HG02943 (cell line): ENCODE data around the gene CYB5R3.
A peak's percentile ranks its signal among the peaks of the same experiment; 100 is the strongest.
"Not testable (repeated sequence)": the region's sequence is repeated elsewhere in the genome, so short reads cannot be mapped to it uniquely, and the experiment has no call there.

Experiments
- ATAC-seq: cut with Tn5 transposase; IDR thresholded peaks from one replicate; pipeline ENCODE4 v1.9.1; 2021; ENCODE audit warnings: mild to moderate bottlenecking, low read depth, moderate library complexity; ENCODE audit not compliant: unreplicated experiment

The CYB5R3 gene

DNA sequence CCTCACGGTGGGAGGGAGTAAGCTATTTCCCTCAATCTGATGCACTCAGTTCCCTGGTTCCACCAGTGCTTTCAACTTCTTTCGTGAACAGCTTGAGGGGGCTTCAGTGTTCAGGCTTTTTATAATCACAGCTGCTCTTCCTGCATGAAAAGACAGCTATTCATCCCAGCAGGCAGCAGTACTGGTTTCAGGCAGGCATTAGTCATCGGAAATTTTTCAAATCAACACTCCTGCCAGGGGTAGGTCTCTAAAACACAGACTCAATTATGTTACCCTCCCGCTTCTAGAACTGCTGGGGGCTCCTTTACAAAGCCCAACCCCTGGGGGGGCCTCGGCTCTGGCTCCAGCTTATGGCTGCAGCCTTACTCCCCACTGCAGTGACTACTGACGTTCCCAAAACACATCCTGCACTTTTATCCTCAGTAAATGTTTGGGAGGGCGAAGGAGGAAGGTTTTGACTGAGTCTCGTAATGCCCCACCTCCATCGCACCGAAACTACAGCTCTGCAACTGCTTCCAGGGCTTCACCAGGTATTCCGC is 40.3 kb downstream of the CYB5R3 start:
- no peak for ATAC-seq

GRCh38 chr22:42608136-42608822 is 40.9 kb downstream of the CYB5R3 start:
- ATAC-seq = no peak

DNA sequence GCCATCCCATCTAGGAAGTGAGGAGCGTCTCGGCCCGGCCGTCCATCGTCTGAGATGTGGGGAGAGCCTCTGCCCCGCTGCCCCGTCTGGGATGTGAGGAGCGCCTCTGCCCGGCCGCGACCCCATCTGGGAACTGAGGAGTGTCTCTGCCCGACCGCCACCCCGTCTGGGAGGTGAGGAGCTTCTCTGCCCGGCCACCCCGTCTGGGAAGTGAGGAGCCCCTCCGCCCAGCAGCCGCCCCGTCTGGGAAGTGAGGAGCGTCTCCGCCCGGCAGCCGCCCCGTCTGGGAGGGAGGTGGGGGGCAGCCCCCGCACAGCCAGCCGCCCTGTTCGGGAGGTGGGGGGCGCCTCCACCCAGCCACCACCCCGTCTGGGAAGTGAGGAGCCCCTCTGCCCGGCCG is 41.6 kb downstream of the CYB5R3 start:
- not testable (repeated sequence) for ATAC-seq

DNA sequence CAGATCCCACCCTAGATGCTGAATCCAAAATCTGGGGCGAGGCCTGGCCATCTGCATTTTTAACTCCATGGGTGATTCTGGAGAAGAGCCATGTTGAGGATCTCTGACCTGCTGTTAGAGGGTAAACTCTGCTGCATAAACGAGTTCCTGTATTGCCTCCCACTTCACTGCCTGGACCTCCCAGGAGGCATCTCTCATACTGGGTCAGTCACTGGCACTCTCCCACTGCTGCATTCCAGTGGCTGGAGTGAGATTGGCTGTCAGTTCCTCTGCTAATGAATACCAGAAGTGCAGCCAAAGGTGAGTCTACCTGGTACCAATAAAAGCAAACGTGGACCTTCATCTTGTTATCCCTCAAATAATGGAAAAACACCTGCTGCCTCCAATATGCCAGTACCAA is 44.8 kb downstream of the CYB5R3 start:
- ATAC-seq = no peak

DNA sequence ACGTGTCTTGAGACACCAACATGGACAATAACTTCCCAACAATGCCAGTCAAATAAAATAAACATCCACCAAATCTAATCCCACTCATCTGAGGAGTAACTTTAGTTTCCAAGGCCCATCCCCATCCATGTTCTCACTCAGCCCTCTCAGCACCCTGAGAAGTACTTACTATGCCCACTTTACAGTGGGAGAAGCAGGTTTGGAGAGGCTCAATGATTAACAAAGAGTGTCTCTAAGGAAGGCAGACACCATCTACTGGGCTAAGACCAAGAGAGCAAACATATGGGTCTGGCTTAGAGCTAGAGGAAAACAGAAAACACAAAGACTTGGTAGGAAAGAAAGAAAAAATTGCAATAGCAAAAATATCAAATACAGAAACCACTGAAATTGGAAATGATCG is 45.8 kb downstream of the CYB5R3 start:
- ATAC-seq = no peak

DNA sequence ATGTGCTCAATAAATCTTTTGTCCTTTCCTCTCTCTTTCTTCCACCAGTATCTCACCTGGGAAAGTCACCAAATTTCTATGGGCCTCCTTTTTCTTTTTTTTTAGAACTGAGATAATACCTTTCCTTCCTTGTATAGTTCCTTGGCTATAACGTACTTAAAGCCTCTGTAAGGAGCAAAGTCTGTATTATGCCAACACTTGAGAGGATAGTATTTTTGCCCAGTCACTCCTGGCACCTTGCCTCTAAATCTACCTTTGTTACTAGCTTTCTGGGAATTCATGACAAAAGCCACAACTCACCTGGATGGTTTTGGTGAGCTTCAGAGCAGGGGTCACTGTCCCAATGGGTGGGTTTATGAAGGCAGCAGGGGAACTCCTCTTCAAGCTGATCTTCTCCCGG is 46.7 kb downstream of the CYB5R3 start:
- ATAC-seq = no peak

DNA sequence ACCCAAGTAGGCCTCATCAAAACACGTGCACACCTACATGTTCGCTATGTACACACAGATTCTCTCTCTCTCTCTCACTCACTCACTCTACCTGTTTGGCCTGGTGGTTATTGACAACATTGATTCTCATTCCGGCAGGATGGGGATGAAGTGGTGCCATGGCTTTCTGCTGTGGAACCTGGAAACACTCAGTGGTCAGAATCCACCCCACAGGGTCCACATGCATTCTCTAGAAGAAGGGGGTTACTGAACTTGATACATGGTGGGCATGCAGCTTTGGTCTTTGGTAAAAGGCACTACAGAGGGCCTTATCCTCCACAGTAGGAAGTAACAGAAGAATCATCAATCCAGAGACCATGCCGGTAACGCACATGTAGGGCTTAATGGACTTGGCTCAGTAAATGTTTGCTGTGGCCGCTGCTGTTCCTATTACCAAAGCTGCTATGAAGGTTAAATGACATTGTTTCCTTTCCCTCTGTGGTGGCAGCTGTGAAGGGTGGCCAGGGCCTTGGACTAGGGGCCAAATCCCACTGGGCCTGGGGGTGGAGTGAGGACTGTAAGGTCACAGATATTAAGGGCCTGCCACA is 47.2 kb downstream of the CYB5R3 start:
- no peak for ATAC-seq

GRCh38 chr22:42596863-42597530 is 52.2 kb downstream of the CYB5R3 start:
- ATAC-seq = no peak

DNA sequence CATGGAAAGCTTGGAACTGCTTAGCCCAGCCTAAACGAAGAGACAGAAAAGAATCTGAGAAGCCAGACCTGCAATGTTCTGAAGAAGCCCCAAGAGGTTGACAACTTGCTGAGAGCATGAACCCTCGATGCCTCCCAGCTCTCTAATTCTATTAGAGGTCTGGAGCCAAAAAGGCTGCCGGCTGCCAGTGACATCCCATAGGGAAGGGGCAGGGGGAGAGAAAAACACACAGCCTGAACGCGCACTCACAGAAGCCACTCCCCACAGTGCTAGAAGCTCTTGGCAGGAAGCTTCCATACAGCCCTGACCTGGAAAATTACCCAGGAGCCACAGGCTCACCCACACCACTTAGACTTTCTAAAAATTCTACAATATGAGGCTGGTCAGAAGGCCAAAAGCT is 52.9 kb downstream of the CYB5R3 start:
- no peak for ATAC-seq

- ATAC-seq = no peak
These were observed 53.8 kb downstream of the CYB5R3 start for GRCh38 chr22:42595434-42595833.

- ATAC-seq = no peak
These were observed 57.2 kb downstream of the CYB5R3 start for GRCh38 chr22:42591987-42592386.

- ATAC-seq = no peak
These were observed 61.5 kb downstream of the CYB5R3 start for GRCh38 chr22:42587588-42588175.

DNA sequence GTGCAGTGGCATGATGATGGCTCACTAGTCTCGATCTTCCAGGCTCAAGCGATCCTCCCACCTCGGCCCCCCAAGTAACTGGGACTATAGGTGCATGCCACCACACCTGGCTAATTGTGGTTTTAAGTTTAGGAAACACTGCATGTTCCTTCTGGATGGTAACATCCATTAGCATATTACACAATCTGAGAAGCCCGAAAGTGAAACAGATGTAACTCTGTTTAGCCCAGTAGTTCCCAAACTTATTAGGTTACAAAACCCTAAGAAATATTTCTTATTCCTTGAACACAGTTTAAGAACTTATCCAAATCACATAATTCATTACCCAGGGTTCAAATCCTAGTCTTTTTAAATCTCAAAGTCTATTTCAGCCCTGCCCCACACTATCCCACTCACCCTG is 62.8 kb downstream of the CYB5R3 start:
- ATAC-seq = no peak

GRCh38 chr22:42585096-42585495 is 64.1 kb downstream of the CYB5R3 start:
- ATAC-seq = no peak

DNA sequence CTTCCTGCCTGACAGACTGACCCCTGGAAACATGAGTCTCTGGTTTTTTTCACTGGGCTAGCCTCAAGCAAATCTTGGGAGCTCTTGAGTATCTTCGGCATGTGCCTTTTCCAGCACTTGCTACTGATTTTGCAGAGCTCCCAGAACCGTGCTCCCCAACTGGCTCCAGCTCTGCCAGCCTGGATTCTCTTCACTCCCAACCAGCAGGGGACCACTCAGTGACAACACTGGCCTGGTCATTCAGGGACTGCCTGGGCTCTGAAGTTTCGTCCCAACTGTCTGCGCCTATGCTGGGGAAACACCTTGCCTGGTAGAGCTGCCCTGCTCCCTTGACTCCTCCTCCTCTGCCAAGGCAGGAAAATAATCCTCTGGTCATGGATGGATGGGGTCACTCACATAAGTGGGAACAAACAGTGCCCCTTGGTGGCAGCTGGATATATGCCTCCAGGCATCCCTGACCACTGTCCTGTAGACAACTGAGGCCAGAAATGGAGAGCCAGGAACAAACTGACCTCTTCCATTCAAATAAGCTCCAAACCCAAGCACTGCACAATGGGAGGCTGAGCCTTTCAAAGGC is 64.7 kb downstream of the CYB5R3 start:
- ATAC-seq = no peak

DNA sequence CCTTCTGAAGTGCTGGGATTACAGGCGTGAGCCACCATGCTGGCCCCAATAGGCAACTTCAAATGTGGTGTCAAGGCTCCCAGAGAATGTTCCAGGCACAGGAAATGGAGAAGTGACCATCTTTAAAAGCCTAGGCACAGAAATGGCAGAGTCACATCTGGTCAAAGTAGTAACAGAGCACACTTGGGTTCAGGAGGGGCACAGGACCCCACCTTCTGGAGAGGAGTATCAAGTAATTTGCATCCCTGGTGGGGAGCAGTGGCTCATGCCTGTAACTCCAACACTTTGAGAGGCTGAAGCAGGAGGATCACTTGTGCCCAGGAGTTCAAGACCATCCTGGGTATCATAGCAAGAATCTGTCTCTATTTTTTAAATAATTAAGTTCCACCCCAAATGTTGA is 66.2 kb downstream of the CYB5R3 start:
- no peak for ATAC-seq

DNA sequence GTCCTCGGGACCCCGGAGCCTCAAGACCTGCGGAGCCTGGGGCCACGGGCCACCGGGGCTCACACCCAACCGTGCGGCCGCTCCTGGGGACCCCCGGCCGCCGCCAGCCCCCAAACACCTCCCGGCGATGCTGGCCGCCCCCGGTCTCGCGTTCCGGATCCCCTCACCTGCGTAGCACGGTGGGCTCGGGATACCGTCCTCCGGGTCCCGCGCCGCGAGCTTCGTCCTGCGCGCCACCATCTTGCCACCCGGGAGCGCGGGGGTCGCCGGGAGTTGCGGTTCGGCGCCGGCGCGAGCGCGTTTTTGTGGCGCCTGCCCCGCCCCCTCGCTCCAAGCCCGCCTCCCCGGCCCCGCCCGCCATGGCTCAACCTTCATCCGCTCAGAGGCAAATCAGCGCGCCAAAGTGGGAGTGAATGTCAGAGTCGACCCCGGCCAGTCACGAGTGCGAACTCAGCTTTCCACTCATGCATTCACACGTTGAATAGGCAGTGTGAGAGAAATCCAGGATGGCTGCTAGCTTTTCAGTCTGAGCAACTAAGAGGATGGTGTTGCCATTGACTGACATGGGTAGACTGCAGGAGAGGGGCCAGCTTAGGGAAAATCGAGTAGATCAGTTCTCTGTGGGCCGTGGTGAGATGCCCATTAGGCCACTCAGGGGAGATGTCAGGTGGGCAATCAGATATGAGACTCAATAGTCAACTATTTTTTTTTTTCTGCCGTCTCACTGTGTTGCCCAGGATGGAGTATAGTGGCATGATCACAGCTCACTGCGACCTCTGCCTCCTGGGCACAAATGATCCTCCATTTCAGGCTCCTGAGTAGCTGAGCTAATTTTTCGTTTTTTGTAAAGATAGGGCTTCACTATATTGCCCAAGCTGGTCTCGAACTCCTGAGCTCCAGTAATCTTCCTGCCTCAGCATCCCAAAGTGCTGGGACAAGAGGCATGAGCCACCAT is 67.2 kb downstream of the CYB5R3 start:
- peak; percentile 56 for ATAC-seq

DNA sequence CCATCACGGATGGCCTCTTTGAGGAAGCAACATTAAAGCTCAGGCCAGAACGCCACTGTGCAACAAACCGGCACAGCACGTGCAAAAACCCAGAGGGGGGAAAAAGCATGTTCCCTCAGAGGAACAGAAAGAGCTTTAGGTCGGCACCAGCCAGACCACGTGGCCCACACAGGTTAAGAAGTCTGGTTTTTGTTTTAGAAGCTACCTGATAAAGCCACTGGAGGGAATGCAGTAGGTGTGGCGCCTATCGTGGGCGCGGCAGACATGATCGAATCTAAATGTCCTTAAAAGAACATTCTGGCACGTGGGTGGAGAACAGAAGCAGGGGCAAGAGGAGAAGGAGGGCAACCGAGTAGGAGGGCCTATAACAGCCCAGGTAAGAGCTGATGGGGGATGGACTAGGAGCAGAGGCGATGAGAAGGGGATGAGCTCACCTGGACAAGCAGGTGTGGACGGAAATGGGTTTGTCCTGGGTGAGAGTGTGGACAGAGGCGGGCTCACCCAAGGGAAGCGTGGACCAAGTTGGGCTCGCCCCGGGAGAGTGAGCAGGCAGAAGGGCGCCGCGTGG is 67.9 kb downstream of the CYB5R3 start:
- ATAC-seq = not testable (repeated sequence)

DNA sequence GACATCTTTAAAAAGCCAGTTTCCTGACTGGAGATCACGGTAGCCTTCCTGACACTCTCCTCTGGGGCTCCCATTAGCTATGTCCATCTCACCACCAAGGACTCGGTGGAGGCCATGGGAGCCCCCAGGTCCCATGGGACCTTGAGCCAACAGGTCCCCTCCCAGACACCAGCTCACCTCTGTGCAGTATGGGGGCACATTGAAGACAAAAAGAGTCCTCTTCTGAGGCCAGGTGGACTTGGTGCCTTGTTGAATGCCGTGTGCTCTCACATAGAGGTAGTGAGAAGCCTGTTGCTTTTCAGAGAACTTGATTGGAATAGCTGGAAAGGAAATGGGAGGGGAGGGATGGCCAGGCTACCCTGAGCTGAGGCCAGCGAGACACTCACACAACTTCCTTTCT is 69.2 kb downstream of the CYB5R3 start:
- ATAC-seq = not testable (repeated sequence)
